Activated CD8-positive, alpha-beta memory T cell treated with anti-CD3 and anti-CD28 coated beads for 48 hours (primary cell): ENCODE results near the gene KCNJ6.
"Not testable (repeated sequence)": the region's sequence is repeated elsewhere in the genome, so short reads cannot be mapped to it uniquely, and the experiment has no call there.

Source experiments
- DNase-seq, 3 experiments: peaks; one replicate each; pipeline ENCODE4 v3.0.0-alpha.2; 2020; ENCODE audit warnings: low read depth in 2 of 3, low spot score in 2 of 3

KCNJ6 gene

DNA sequence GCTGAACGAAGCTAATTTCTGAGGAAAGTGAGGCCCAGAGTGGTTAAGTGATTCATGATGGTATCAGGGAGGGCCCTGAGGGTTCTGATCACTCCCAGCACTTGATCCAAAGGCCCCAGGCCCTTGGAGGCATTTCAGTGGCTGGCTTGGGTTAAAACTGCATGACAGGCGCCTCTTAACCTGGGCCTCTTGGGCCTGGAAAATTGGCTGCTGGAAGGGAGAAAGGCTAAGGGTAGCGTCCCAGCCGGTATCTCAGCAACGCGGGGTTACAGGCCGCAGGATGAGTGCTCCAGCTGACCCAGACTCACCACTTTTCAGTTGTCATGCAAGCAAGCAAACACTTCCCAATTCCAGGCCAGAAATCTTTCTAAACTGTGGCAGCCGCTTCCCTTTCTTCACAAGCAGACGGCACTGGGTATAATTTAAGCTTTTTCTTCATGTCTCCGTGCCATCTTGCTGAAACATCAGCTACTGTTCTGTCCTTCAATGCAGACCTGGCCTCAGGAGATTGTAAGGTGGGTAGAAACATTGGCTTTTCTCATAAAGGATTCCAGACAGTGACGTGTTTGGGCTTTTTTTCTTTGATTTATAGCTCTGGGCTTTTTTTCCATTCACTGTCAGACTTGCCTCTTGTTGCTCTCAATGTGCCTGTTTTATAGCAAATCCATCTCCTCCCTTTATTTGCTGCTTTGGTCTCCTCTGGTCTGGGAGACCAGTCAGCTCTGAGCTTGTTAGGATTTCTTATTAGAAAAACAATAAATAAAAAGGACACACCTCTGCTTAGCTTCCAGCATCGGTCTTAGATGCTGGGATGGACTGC, 229.1 kb downstream of the KCNJ6 start:
- no peak for DNase-seq

DNA sequence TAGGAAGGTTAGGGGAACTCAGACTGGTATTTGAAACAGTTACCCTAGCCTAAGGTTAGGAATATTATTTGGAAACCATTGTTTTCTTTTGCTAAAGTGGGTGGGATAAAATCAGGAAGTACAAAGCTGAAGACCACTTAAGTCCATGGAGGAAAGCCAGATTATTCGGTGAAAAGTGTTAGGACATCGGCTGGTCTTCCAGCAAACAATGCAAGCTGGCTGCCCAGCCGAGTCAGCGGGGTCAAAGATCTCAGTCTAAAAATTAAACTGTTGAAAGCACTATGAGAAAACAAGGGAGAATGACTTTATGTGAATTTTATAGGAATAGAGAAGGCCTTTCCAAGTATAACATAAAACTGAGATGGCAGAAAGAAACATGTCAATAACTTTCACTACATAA, 231.7 kb downstream of the KCNJ6 start:
- DNase-seq, result no peak

DNA sequence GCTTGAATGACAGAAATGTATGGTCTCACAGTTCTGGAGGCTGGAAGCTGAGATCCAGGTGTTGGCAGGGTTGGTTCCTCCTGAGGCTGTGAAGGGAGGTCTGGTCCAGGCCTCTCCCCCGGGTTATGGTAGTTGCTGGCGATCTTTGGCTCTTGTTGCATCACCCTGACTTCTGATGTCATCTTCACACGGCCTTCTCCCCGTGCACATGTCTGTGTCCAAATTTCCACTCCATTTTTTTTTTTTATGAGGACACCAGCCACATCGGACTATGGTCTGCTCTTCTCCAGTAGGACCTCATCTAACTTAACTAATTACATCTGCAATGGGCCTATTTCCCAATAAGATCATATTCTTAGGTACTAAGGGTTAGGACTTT, 232.2 kb downstream of the KCNJ6 start:
- no peak for DNase-seq

DNA sequence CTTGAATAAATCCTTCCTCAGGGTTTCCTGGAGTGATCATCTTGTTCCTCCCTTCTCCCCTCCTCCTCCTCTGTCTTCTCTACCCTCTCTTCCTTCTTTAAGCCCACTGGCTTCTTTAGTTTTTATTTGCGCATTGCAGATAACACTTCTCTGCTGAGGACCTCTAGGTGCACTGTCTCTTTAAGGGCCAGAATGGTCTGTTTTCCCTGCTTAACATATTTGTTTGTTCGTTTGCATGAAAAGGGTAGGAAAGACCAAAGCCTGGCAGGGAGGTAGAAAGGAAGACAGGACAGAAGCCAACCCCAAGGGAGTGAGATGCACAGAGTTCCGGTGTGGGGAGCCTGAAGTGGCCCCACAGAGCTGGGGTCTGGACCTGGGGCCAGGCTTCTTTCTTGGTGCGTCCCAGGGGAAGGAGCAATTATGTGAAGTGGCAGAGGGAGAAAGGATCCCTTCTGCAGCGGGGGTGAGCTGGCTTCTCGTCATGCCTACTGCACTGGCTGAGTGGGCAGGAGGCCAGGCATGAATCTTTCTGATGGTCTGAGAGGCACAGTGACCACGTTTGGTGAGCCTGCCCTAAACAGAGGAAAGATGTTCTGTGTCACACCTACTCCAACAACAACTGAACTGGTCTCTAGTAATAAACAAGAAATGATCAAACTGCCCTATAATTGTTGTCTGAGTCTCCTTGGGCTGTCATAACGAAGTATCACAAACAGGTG, 232.7 kb downstream of the KCNJ6 start:
- DNase-seq, result no peak

DNA sequence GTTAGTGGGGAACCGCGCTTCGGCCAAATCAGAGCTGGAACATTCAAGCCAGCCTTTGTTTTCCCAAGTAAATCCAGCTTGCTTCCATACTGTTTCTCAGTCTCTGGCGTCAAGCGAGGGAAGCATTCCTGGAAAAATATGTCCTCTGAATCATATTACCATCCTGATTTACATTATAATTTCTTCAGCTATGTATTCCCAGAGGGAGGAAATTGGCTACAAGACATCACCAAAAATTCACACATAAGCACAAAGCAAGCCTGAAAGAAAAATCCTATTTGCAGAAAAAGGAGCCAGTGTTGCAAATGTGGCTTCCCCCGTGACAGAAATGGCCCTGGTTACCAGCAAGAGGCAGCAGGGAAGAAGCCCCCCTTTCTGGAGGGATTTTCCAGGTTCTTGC, 233.3 kb downstream of the KCNJ6 start:
- DNase-seq, result no peak

DNA sequence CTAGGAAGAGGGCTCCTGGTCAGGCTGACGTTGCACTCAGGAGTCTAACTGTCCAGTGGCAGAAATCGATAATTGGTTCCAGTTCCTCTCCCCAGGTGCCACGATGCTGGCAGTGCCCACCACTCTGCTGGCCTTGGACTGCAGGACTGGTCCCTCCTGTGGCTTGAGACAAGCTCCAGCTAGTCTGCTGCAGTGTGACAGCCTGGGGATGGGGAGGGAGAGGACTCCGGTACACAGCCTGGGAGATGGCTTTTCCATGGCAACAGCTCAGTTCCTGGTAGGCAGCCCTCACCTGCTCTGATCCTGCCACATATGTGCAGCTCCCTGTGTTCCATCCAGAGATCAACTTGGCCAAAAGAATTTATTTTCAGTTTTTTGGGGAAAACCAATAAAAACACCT, 239.3 kb downstream of the KCNJ6 start:
- no peak for DNase-seq

DNA sequence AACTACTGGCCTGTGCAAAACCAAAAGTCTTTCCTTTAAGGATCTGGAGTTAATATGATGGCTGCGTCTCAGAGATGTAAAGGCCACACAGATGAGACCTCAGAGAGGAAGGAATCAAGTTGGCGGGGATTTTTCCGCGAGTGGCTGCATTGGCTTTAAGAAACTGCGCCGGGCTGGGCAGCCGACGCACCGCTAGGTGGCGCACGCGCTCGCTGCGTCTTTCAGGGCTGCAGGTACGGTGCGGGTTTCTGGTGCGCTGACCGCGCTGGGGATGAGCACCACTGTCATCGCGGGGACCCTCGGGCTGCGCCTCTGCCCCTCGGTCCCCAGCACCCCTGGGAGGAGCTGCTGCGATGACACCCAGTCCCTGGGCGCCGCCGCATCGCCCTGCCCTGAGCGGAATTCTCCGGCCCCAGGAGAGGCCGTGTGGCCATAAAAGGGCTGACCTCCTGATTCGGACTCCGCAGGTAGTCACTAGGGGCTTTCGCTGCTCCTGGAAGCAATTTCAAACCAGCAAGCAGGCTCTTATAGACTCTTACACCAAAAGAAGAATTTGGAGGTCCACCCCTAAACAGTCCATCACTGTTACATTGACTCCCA, 241.0 kb downstream of the KCNJ6 start:
- peak; percentile 15 to 53 (median 31) for DNase-seq

DNA sequence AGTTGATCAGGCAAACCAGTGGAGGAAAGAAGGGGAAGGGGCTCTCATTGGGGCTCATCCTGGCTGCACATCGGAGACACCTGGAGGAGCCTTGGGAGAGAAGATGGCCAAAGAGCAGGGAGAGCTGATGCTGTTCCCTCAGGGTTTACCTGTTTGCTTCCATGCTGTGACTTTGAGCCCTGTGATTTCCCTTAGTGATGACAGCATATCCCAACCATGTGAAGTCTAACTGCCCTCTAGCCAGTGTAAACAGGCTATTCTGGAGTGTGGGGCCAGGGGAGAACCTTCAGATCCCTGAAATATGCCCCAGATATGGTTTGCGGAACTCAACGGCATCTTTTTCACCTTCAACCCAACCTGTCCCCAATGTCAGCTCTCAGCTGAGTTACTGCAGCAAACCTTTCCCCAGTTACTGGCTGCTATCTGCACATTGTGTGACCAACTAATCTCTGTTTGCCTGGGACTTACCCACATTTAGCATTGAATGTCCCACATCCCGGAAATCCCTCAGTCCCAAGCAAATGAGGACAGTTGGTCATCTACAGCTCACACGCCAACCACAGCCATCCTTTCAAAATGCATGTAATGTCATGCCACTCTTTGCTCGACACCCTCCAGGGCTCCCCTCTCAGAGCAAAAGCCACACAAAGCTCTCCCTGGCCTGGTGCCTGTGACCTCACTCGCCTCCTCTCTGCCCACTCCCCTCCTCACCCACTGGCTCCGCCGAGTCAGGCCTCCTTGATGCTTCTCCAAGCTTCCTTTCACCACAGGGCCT, 242.3 kb downstream of the KCNJ6 start:
- no peak for DNase-seq

DNA sequence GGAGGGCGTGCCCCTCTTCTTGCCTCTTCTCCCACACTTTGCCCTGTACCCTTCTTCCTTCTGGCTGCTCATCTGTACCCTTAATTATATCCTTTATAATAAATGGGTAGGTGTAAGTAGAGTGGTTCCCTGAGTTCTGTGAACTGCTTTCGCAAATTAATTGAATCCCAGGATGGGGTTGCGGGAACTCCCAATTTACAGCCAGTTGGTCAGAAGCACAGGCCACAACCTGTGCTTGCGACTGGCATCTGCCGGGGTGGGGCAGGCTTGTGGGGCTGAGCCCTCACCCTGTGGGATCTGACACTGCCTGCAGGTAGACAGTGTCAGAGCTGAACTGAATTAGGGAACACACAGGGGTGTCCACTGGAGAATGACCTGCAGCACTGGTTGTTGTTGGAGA, 244.9 kb downstream of the KCNJ6 start:
- no peak for DNase-seq

DNA sequence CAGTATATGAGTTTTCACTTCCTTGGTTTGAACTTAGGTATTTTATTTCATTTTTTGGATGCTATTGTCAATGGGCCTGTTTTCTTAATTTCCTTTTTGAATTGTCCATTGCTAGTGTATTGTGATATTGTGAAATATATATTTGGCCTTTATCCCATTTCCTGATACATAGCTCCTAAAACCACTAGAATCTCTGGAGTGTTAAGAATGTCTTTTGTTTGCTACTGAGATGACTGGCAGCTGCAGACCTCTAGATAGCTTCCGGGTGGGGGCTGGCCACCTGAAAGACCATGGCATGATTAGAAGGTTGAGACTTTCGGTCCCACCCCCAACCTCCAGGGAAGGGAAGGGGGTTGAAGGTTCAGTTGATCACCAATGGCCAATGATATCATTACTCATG, 245.4 kb downstream of the KCNJ6 start:
- DNase-seq, result no peak

DNA sequence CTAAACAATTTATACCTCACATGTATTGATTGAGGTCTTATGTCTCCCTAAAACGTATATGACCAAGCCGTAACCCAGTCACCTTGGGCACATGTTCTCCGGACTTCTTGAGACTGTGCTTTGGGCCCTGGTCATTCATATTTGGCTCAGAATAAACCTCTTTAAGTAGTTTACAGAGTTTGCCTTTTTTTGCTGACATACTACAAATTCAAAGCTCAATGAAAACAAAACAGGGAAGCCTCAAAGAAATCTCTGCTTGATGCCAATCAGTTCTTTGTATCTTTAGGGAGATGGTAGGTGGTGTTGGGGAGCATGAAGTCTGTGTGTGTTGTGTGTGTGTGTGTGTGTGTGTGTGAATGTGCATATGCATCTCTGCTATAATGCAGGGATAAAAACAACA, 247.0 kb downstream of the KCNJ6 start:
- no peak for DNase-seq

DNA sequence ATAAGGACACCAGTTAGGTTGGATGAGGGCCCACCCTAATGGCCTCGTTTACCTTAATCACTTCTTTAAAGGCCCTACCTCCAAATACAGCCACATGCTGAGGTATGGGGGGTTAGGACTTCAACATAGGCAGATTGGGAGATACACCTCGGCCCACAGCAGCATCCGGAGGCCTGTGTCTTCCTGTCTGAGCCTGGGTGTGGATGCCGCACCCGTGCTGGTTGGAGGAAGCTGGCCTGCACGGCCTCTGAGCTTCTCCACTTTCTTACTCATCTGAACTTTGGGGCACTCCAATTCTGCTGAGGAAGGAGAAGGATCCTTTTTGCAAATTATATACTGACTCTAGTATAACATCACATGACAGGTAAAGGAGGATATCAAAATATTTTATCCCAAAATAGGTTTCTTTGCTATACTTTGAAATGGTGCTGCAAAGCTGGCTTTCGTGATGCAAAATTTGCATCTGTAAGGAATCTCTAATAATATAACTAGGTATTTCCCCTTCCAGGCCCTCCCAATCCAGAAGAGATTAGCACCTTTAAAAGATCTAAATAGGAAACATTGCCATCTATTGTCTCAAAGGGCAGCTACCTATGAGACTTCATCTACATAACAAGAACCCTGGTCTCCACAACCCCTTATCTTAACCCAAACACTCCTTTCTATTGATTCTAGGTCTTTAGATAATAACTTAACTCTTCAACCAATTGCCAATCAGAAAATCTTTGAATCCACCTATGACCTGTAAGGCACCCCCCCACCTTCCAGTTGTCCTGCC, 247.6 kb downstream of the KCNJ6 start:
- DNase-seq, result no peak

DNA sequence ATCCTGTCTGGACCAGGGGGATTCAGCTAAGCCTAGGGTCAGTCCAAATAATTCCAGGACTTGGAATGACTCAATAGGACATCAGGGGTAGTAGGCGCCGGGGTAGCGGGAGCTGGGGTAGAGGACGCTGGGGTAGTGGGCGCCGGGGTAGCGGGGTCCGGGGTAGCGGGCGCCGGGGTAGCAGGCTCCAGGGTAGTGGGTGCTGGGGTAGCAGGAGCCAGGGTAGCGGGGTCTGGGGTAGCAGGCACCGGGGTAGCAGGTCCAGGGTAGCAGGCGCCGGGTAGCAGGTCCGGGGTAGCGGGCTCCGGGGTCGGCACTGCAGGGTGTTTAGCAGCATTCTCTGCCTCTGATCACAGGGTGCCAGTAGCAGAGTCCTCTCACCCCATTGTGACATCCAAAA, 248.9 kb downstream of the KCNJ6 start:
- no peak for DNase-seq

DNA sequence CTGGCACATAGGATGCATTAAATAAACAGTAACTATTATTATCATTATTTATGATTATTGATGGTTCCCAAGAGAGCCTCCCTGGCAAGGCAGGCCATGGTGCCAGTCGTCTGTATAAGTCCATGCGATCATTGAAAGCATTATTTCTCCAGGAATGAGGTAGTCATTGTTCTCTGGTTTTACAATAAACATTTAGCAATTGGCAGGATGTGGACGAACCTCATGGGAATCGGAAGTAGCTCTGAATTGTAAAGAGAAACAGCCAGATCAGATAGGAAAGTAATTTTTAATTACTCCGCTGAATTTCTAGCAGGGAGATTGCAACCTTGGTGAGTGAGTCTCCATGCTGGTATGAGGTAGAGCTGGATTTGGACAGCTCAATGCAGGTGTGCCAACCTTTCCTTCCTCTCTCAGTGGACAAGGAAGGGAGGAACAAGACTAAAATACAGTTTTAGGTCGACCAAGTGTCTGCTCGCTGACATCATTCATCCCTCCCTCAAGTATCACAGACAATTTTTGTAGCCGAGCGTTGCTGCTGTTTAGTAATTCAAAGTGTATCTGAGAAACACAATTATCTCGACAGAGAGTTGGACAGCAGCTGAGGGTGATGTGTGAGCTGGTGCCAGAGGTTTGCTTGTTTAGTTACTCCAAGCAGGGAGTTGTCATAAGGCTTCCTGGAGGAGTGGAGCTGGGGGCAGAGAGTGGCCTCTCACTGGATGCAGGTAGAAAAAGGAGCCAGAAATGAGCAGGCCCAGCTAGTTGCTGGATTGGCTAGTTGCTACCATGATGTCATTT, 250.8 kb downstream of the KCNJ6 start:
- DNase-seq, result no peak

DNA sequence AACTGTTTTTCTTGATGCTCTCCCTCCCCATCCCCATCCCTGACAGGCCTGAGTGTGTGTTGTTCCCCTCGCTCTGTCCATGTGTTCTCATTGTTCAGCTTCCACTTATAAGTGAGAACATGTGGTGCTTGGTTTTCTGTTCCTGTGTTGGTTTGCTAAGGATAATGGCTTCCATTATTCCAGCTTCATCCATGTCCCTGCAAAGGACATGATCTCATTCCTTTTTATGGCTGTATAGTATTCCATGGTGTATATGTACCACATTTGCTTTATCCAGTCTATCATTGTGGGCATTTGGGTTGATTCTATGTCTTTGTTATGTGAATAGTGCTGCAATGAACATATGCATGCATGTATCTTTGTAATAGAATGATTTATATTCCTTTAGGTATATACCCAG, 254.0 kb downstream of the KCNJ6 start:
- DNase-seq, result not testable (repeated sequence)

DNA sequence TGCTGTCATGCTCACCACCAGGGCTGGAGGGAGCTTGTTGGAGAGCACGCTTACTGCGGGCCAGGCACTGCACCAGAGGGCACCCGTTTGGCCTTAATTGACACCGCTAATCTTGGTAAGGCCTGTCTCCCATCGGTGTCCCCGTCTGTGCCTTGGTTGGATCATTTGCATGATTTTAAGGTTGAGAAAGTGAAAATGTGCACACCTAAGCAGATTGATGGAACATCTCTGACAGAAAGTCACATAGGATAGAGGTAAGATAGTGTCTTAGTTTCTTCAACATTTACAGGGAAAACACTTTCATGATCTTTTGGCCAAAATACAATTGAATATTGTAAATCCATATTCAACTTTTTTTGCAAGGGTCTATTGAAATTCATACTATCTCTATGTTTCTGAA, 255.5 kb downstream of the KCNJ6 start:
- no peak for DNase-seq

DNA sequence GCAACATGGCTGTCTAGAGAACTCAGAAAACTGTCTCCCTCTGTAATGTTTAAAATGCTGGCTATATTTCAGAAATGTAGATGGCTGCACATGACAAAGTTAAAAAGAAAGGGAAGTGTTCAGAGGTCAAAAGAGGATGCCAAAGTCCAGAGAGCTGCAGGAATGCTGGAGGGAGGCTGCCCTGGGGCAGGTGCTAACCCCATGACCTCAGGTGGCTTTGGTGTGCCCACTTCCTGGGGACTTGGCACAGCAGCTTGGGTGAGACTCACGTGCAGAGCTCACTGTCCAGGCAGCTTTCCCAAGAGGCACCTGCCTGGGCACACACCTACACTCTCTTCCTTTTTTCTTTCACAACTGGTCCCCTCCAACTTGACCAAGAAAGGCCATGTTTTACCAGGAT, 256.4 kb downstream of the KCNJ6 start:
- no peak for DNase-seq

DNA sequence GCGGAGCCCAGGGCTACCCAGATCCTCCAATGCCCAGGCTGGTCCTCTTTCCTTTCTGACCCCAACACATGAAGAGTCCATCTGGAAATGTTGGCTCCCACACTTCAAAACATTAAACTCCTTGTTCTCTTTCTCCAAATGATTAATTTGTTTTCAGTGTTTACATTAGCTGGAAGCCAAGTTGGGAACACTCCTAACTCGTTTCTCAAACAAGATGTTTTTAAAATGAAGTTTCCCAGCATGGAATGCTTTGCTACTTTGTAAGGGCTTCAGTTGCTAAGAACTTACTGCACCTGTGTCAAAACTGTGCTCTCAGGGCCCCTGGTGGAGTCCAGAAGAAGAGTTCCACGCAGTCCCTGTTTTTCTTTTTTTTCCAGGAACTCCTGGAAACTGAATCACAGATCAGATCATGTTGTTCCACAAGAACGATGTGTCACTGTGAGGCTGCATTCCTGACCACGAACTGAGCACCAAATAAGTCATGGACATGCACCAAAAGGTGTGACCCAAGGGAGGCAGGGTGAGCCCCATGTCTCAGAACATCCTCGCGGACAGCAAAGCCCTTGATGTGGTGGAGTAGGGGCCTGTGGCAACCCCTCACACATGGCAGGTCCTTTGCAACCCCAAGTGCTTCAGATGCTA, 257.3 kb downstream of the KCNJ6 start:
- no peak for DNase-seq

DNA sequence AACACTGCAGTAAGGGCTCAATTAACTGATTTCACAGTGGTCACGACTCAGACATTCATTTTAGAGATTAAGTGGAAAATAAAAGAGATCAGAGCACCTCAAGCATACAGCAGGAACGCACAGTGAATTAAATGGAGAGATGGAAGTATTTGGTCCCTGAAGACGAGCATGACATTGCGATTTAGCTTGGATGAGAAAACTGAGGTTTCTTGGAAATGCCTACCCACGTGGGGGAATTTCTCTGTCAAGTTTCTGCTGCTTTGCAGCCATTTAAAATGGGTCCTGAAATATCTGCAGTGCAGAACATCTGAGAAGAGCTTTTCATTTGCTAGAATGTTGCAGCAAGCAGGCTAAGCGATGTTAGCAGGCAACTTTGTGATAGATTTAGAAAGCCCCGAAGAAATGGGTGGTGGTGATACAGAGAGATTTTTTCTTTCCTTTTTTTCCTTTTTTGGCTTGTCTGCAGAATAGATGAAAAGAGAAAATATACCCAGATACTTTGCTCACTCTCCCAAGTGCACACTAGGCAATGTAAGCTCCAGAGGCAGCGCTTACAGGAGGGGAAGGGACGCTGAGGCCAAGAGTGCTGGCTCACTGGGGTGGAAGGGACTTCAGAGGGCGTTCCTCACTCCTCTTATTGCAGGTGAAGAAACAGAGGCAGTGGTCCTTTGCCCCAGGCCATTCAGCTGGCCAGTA, 258.0 kb downstream of the KCNJ6 start:
- no peak for DNase-seq
